DLD1 (cell line): ENCODE data around the gene FAM241A.
"Not testable (repeated sequence)": the region's sequence is repeated elsewhere in the genome, so short reads cannot be mapped to it uniquely, and the experiment has no call there.

Source experiments
- in situ Hi-C: cut with HindIII; loops from 2 replicates; pipeline ENCODE4 v1.10.0; 2017; ENCODE audit warnings: low sequenced_read_pairs

Gene FAM241A

DNA sequence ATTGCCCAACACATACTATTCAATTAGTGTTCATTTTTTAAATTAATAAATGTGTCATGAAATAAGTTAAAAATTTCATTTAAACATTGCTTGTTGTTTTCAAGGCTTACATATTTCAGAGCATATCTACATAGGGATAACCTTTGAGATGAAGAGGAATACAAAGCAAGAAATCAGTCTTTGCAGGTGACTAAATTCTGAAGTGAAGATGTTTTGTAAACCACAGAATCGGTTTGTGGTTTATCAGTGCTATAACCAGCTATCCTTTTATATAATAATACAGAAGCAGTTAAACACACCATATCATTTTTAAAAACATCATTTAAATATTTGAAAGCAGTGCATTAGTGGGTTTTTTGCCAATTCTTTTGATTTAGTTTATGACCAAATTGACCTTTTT lies 26.9 kb downstream of the FAM241A start:
- in situ Hi-C loops = no loop called here

DNA sequence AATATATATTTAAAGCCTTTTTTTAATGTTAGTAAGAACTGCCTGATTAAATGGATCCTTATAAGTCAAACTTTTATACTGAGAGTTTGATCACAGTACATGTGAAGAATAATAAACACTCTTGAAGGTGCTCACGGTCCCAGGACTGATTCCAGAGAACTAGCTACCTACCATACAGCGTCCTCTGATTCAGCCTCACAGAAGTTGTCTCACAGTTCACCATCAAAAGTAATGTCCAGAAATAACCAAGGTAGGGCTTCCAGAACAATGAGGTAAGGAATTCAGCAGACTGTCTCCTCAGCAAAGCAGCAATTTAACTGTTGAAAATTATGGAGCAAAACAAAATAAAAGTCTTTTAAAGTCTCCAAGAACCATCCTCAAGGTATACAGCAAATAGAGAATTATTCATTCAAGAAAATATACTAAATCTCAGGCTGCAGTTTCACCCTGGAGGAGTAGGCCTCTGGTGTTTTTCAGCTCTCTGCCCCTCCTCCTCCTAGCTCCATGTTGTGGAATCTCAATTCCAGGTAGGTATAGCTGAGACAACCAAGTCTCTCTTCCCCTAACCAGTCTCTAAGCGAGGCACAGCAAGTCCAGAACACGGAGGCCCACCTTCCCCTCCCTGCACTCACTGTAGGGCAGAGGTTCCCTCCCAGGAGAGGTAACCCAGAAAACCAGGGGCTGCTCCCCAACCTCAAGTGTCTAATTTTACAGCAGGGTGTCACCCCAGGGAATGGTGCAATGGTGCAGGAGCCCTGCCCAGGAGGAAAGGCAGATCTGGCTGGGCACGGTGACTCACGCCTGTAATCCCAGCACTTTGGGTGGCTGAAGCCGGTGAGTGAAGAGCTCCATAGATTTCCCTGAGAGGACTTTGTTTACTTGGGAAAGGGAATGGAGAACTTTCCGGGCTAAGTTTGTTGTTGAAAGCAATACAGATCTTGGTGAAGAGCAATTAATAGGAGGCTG lies 28.6 kb downstream of the FAM241A start:
- in situ Hi-C loops = no loop called here

DNA sequence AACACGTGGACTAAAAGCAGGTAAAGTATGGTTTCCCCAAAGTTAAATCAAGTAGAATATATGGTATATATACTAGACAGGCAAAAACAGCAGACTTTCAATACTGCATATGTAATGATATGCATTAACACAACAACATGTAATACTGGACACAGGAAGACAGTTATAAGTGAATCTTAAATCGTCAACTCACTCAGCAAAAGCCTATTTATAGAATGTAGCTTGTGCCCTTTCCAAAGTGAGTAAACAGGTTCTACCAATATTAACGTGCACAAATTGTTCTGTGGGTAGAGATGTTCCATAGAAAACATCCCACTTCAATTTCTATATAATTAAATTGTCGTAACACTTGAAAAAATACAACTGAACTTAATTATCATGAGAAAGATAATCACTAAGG lies 30.6 kb downstream of the FAM241A start:
- in situ Hi-C loops = no loop called here

DNA sequence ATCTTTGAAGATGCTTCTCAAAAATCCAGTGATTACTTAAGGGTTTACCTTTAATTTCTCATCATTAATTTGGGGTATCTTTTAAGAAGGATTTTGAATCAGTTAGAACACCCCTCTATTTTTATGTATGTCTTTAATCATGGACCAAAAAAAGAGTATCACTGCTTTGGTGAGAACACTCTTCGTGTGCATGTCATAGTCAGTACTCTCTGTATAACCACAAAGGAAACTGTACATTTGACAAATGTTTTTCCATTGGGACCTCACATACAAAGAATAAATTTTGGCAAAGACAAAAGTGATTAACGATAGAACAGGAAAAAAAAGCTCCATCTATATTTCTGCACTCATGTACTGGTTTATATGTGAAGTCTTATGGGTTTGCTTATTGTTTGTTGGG lies 31.3 kb downstream of the FAM241A start:
- in situ Hi-C loops = no loop called here

DNA sequence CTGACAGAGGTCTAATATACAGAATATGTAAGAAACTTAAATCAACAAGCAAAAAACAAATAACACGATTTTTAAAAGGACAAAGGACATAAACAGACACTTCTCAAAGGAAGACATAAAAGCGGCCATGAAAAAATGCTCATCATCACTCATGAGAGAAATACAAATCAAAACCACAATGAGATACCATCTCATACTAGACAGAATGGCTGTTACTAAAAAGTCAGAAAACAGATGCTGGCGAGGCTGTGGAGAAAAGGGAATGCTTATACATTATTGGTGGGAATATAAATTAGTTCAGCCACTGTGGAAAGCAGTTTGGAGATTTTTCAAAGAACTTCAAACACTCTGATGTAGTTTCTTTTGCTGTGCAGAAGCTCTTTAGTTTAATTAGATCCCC lies 33.5 kb downstream of the FAM241A start:
- in situ Hi-C loops = not testable (repeated sequence)

DNA sequence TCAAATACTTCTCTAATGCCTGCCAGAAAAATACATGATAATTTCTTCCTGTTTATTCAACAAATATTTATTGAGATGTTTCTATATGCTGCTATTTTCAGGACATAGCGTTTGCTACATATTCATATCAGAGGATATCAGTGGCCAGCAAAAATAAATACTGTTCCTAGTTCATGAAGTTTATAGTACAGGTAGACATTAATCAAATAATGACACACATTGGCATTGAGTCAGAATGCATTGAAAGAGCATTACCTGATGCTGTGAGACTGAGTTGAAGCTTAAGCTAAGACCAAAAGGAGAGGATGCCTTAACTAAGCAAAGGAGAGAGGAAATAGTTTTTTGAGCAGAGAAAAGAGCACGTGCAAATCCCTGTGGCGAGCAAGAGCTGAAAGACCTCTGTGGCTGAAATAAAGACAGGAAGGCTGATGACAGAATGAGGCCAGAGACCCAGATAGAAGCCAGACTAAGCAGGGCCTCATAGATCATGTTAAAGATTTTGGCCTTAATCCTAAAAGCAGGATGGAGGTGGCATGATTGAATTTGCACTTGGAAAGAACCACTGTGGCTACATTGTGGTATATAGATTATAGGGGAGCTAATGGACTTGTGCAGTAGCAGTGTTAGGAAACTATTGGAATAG lies 36.2 kb downstream of the FAM241A start:
- in situ Hi-C loops = no loop called here

DNA sequence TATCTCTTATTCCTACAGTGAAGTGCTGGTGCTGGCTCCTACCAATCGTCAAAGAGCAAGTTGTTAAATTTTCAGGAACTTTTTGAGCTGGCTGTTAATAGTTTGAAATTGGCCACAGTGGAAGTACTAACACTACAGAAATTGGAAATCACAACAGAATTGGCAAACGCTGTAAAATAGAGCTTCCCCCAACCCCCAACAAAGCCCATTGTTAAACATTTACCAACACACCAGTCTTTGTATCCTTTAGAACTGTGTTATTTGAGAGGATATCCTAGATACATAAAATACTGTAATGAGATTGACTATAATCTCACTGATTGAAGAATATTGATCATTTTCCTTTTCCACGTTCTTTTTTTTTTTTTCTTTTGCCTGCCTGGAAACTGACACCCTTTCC lies 37.4 kb downstream of the FAM241A start:
- in situ Hi-C loops = no loop called here

DNA sequence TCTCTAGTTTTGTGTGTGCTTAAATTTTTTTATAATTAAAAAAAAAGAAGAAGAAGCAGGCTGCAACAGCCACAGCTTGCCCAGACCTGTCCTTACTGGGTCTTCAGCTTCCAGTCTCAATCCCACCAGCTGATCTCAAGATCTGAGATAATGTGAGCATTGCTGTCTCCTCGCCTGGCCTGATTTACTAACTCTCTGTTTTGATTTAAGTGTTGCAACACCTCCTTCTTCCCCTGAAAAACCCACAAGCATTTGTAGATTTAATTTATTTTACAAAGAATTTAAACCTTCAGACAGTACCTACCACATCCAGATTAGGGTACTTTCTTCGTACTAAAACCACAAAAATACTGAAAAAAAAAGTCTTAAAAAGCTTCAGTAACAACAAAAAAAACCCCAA lies 38.0 kb downstream of the FAM241A start:
- in situ Hi-C loops = no loop called here

DNA sequence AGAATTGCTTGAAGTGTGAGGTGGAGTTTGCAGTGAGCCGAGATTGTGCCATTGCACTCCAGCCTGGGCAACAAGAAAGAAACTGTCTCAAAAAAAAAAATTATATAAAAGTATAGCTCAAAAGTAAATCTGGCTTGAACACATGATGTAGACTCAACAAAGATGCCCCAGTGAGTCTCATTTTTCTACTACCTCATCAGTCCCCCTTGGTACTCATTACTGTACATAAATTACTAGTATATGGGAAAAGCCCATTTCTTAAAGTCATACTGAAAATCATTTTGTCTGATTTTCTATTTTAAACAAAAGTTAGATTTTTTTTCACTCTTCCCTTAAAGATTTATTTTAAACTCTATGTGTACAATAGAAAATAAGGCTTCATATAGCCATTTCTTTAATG lies 39.2 kb downstream of the FAM241A start:
- in situ Hi-C loops = no loop called here

DNA sequence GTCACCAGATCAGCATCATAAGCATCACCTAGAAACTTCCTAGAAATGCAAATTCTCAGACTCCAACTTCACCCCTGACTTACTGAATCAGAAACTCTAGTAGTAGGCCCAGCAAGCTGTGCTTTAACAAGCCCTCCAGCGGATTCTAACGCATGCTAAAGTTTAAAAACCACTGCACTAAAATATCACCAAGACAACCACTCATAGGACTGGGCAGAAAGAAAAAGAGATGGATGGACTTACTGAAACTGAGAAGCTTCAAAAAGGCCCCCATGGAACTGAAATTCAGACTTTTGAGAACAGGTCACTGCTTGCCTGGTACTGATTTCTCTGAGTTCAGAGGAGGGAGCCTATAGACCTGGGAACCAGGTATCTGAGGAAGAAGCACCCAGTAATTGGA lies 40.1 kb downstream of the FAM241A start:
- in situ Hi-C loops = no loop called here

DNA sequence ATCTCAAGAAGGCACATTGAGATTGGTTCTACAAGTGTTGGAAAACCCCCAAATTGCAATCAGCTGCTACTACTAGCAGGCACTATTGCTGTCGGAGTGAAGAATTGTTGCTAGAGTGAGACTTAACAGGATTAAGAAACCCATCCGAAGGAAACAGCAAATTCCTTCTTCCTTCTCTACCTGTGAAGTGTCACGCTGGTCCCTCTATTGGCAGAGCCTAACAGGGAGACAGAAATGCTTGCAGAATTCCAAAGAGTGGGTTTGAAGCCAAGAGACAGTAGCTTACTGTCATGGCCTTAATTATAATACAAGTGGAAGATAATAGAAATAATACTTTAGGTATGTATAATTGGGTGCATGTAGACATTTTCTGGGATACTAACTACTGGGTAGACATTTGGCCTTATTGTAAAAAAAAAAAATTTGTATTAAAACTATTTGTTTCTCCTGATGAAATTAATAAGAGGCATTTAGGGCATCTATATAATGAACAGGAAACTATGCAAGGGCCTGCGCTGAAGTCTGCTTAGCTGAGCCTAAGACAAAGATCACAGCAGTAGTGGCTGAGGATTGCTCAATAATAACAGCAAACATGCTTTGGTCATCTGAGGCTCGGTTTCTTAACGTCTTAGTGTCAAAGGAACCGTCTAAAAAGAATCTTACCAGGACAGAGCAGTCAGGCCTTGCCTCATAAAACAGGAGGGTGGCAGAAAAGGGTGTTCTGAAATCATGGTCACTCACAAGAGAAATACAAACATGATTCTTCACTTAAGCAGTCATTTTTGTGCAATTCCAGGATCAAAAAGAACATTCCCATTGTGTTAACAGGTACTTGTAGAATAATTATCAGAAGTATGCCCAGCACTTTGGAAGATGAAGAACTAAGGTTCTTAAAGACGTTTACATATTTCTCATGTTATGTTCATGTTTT lies 40.8 kb downstream of the FAM241A start:
- in situ Hi-C loops = no loop called here

DNA sequence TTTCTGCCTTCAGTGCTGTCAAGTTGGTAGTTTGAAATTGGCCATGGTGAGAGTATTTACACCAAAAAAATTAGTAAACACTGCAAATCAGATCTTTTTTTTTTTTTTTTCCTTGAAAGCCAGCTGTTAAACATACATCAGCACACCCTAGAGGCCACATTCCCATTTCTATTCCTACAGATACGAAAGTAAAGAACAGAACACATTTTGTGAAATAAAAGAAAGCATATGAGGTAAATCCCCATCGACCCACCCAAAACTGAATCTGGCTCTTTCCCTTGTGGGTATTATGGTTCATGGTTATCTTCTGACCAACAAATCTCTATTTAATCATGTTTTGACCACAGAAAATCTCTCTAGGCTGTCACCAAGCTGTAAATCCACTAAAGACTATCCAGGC lies 44.5 kb downstream of the FAM241A start:
- in situ Hi-C loops = no loop called here

DNA sequence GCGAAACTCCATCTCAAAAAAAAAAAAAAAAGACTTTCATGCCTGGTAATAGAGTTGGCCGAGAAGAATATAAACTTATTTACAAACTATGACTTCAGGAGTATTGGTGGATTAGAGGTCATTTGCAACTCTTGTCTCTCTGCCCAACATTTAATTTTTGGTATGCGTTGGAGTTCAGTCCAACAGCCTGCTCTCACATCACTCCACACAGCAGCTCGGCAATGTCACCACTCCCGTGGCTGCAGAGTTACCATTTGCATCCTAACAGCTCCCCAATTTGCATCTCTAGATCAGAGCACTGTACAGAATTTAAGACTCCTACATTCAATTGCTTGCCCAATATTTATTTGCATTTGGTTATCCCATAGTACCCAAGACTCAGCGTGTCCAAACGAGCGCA lies 45.4 kb downstream of the FAM241A start:
- in situ Hi-C loops = no loop called here

DNA sequence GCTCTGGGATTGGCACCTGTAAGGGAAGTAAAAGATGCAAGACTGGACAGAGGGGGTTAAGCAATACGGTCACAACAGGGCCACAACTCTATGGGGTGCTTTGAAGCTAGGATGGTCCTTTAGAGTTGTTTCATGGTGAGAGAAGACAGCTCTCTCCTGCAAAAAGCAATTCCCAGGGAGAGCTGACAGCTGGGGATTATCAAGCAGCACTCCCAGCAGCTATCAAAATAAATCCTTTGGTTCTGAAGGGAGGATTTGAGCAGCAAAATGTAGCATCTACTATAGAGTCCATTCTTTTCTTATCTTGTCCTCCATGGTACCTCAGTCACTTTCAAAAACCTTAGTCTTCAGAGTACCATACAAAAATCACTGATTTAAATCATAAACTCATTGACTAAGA lies 51.2 kb downstream of the FAM241A start:
- in situ Hi-C loops = no loop called here

DNA sequence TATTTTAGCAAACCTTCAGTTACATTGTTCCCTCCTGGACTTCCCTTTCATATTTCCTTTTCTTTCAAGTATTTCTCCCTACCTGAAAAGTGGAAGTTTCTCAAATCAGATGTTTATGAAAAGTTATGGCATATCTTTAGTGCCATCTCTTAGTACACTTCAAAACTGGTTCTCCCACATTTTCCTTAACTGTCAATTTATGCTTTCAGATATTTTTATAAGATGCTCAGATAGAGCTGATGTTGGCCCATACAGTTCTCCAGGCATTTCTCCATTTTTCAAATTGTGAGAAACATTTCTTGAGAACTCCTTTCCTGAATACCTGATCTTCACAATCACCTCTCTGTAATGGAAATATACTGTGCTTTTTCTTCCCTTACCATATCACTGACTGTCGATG lies 53.8 kb downstream of the FAM241A start:
- in situ Hi-C loops = no loop called here

DNA sequence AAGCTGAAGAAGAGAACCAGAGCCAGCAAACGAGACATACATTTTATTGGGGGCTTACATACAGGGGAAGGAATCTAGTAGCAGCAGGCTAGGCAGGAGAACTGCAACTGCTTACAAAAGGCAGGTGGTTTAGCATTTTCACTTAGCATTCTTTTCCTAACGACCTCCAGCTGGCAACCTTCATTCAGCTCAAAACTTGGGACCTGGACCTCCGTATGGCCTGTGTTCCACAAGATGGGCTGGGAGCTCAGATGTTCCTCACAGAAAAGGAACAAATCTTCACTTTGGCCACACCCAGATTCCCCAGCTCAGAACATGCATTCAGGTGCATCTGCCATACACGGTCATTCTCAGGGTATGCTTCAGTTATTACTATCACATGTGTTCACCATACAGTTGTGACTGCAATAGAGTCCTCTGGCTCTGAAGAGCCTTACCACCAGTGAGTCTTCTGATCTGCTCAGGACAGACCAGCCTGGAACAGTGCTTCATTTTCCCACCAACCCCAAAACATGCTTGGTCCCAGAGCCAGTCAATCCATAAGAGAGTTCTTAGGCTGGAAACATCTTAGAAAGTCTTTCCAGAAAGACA lies 56.8 kb downstream of the FAM241A start:
- in situ Hi-C loops = no loop called here

DNA sequence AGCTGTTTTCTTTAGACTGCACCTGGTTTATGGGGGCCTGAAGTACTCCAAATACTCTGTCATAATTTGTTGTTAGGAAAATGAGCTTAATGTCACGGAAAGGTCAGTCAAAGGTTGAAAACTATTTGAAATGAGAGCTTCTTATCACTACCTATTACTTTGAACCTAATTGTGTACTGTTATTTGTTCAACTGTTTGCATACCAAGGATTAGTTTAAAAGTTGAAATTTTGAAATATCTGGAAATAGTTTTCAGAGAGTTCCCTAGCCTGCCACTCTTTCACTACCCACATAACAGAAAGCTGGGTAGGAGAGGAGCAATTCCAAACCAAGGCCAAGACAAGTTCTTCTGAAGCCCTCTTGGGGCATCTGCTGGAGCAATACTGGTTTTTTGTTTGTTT lies 58.3 kb downstream of the FAM241A start:
- in situ Hi-C loops = no loop called here

DNA sequence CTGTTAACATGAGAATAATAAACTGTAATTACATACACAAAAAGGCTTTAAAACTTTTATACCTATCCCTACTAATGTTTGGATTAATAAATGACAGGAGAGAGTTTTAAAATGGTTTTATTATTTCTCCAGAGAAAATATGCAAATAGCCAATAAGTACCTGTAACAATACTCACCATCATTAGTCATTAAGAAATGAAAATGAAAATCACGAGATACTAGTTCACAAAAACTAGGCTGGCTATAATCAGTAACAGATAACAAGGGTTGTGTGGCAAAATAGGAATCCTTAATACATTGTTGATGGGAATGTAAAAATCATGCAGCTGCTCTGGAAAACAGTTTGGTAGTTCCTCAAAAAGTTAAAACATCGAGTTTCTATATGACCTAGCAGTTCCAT lies 61.2 kb downstream of the FAM241A start:
- in situ Hi-C loops = no loop called here

DNA sequence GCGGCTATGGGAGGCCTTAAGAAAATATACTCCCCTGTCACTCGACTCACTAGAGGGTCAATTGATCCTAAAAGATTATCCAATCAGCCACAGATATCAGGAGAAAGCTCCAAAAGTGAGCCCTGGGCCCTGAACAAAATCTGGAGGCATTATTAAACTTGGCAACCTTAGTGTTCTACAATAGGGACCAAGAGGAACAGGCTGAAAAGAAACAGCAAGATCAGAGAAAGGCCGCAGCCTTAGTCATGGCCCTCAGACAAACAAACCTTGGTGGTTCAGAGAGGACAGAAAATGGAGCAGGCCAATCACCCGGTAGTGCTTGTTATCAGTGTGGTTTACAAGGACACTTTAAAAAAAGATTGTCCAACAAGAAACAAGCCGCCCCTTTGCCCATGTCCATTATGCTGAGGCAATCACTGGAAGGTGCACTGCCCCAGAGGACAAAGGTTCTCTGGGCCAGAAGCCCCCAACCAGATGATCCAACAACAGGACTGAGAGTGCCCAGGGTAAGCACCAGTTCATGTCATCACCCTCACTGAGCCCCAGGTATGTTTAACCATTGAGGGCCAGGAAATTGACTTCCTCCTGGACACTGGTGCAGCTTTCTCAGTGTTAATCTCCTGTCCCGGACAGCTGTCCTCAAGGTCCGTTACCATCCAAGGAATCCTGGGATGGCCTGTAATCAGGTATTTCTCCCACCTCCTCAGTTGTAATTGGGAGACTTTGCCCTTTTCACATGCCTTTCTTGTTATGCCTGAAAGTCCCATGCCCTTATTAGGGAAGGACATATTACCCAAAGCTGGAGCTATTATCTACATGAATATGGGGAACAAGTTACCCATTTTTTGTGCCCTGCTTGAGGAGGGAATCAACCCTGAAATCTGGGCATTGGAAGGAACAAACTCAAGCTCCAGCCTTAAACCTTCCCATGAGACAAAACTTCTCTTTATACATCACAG lies 63.2 kb downstream of the FAM241A start:
- in situ Hi-C loops = not testable (repeated sequence)

DNA sequence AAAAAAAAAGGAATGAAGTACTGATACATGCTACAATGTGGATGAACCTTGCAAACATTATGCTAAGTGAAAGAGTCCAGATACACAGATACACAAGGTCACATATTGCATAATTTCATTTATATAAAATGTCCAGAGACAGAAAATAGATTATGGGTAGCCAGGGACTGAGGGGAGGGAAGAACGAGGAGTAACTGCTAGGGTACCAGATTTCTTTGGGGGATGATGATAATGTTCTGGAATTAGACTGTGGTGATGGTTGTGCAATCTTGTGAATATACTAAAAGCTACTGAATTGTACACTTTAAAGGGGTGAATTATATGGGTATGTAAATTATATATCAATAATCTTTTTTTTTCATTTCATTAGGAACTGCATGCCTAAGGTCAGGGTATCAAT lies 65.5 kb downstream of the FAM241A start:
- in situ Hi-C loops = no loop called here
